WTC11 (cell line): ENCODE results near the gene SP7. TPM values are rescaled to one million over a fixed set of nuclear protein-coding genes. Genes with fewer than 3 reads are reported as not detected.

Experiments used
- ATAC-seq: fragments of 200-7000 bp; cut with Tn5 transposase; 2 replicates; pipeline ENCODE4 v1.10.0; 2021; ENCODE audit warnings: mild to moderate bottlenecking, moderate library complexity
- CTCF ChIA-PET: fragments of 300-600 bp; sonication (Branson Sonifier 250); formaldehyde crosslinking; loops from one replicate; lab custom pipeline; 2021; ENCODE audit warnings: antibody characterized with exemption; lab: Charles Lee
- POLR2A ChIA-PET: fragments of 350-600 bp; sonication (Branson Sonifier 250); formaldehyde crosslinking; loops from one replicate; lab custom pipeline; 2021; ENCODE audit warnings: antibody characterized with exemption; lab: Charles Lee
- DNase-seq: peaks from one replicate; pipeline ENCODE4 v3.0.0; 2021; ENCODE audit warnings: low spot score
- H3K27ac Mint-ChIP-seq: 2 replicates; pipeline ENCODE4 v1.8.0; 2021; ENCODE audit warnings: mixed read lengths
- H3K27me3 Mint-ChIP-seq: 2 replicates; pipeline ENCODE4 v1.8.0; 2021; ENCODE audit warnings: low read depth, mild to moderate bottlenecking, moderate library complexity, mixed read lengths
- H3K36me3 Mint-ChIP-seq: 2 replicates; pipeline ENCODE4 v1.8.0; 2021; ENCODE audit warnings: mixed read lengths
- H3K4me1 Mint-ChIP-seq: 2 replicates; pipeline ENCODE4 v1.8.0; 2022; ENCODE audit warnings: mixed read lengths
- H3K4me3 Mint-ChIP-seq: 2 replicates; pipeline ENCODE4 v1.8.0; 2021; ENCODE audit warnings: mild to moderate bottlenecking, moderate library complexity, mixed read lengths
- H3K9me3 Mint-ChIP-seq: 2 replicates; pipeline ENCODE4 v1.8.0; 2021; ENCODE audit warnings: mixed read lengths
- ATF2 ChIP-seq: sonication (generic); formaldehyde crosslinking; IDR thresholded peaks from 2 replicates; pipeline ENCODE4 v1.8.1; 2022; ENCODE audit warnings: low read depth, missing genetic modification reagents, borderline replicate concordance
- CREM ChIP-seq: sonication (generic); formaldehyde crosslinking; IDR thresholded peaks from 2 replicates; pipeline ENCODE4 v1.8.1; 2022; ENCODE audit warnings: mild to moderate bottlenecking, missing genetic modification reagents, moderate library complexity
- E2F1 ChIP-seq: sonication (generic); formaldehyde crosslinking; IDR thresholded peaks from 2 replicates; pipeline ENCODE4 v1.8.0; 2022; ENCODE audit warnings: mild to moderate bottlenecking, missing genetic modification reagents
- ETV6 ChIP-seq: sonication (generic); formaldehyde crosslinking; IDR thresholded peaks from 2 replicates; pipeline ENCODE4 v1.8.1; 2022; ENCODE audit warnings: mild to moderate bottlenecking, missing genetic modification reagents
- GABPB1 ChIP-seq: sonication (generic); formaldehyde crosslinking; IDR thresholded peaks from 2 replicates; pipeline ENCODE4 v1.8.1; 2023; ENCODE audit warnings: mild to moderate bottlenecking, missing genetic modification reagents
- IRF2 ChIP-seq: sonication (generic); formaldehyde crosslinking; IDR thresholded peaks from 2 replicates; pipeline ENCODE4 v1.8.0; 2022; ENCODE audit warnings: low read depth, missing genetic modification reagents, borderline replicate concordance
- JAZF1 ChIP-seq: fragments of 250-450 bp; sonication (Bioruptor Pico); IDR thresholded peaks from 2 replicates; pipeline ENCODE4 v1.9.0; 2021; ENCODE audit warnings: moderate library complexity, mild to moderate bottlenecking, inconsistent platforms
- NFE2L1 ChIP-seq: sonication (generic); formaldehyde crosslinking; IDR thresholded peaks from 2 replicates; pipeline ENCODE4 v1.8.1; 2023; ENCODE audit warnings: missing genetic modification reagents
- OVOL2 ChIP-seq: fragments of 250-450 bp; sonication (Bioruptor Pico); IDR thresholded peaks from 2 replicates; pipeline ENCODE4 v1.9.0; 2021; ENCODE audit warnings: mild to moderate bottlenecking, borderline replicate concordance
- RORB ChIP-seq: fragments of 250-450 bp; sonication (Bioruptor Pico); IDR thresholded peaks from 2 replicates; pipeline ENCODE4 v1.9.0; 2021; ENCODE audit warnings: mild to moderate bottlenecking
- SMAD3 ChIP-seq: sonication (generic); formaldehyde crosslinking; IDR thresholded peaks from 2 replicates; pipeline ENCODE4 v1.8.0; 2022; ENCODE audit warnings: missing genetic modification reagents, mild to moderate bottlenecking, borderline replicate concordance
- TCF7 ChIP-seq: sonication (generic); formaldehyde crosslinking; IDR thresholded peaks from 2 replicates; pipeline ENCODE4 v1.8.0; 2022; ENCODE audit warnings: mild to moderate bottlenecking, low read depth, missing genetic modification reagents, moderate library complexity
- TEAD1 ChIP-seq: sonication (generic); formaldehyde crosslinking; IDR thresholded peaks from 2 replicates; pipeline ENCODE4 v1.8.0; 2022; ENCODE audit warnings: mild to moderate bottlenecking, missing genetic modification reagents
- TEAD4 ChIP-seq: sonication (generic); formaldehyde crosslinking; IDR thresholded peaks from 2 replicates; pipeline ENCODE4 v1.8.0; 2022; ENCODE audit warnings: mild to moderate bottlenecking, missing genetic modification reagents
- ZBTB21 ChIP-seq: sonication (generic); formaldehyde crosslinking; IDR thresholded peaks from 2 replicates; pipeline ENCODE4 v1.8.1; 2023; ENCODE audit warnings: mild to moderate bottlenecking, missing genetic modification reagents, borderline replicate concordance
- ZNF121 ChIP-seq: sonication (generic); formaldehyde crosslinking; IDR thresholded peaks from 2 replicates; pipeline ENCODE4 v1.8.0; 2023; ENCODE audit warnings: missing genetic modification reagents
- ZNF138 ChIP-seq: sonication (generic); formaldehyde crosslinking; conservative IDR thresholded peaks from 2 replicates; pipeline ENCODE4 v1.8.1; 2022; ENCODE audit warnings: mild to moderate bottlenecking, moderate library complexity, missing genetic modification reagents
- ZNF263 ChIP-seq: sonication (generic); formaldehyde crosslinking; IDR thresholded peaks from 2 replicates; pipeline ENCODE4 v1.8.1; 2022; ENCODE audit warnings: low read depth, mild to moderate bottlenecking, moderate library complexity, missing genetic modification reagents
- ZNF671 ChIP-seq: fragments of 250-450 bp; sonication (Bioruptor Pico); IDR thresholded peaks from 2 replicates; pipeline ENCODE4 v1.8.0; 2021; ENCODE audit warnings: mild to moderate bottlenecking
- ZSCAN18 ChIP-seq: fragments of 250-450 bp; sonication (Bioruptor Pico); IDR thresholded peaks from 2 replicates; pipeline ENCODE4 v2.1.2; 2022; ENCODE audit warnings: mild to moderate bottlenecking, moderate library complexity
- total RNA-seq: library from RNA; stranded (reverse); gene quantifications from 3 replicates; pipeline ENCODE4 v1.2.3, GENCODE V29; 2021
- TF ChIP-seq, protein P1 (sequence below): fragments of 250-450 bp; sonication (Bioruptor Pico); IDR thresholded peaks from 2 replicates; pipeline ENCODE4 v1.9.0; 2021; ENCODE audit warnings: mild to moderate bottlenecking
- TF ChIP-seq, protein P2 (sequence below): sonication (generic); formaldehyde crosslinking; IDR thresholded peaks from 2 replicates; pipeline ENCODE4 v1.8.1; 2023; ENCODE audit warnings: mild to moderate bottlenecking, missing genetic modification reagents
- TF ChIP-seq, protein P3 (sequence below): sonication (generic); formaldehyde crosslinking; IDR thresholded peaks from 2 replicates; pipeline ENCODE4 v1.8.0; 2022; ENCODE audit warnings: missing genetic modification reagents
- TF ChIP-seq, protein P4 (sequence below): sonication (generic); formaldehyde crosslinking; IDR thresholded peaks from 2 replicates; pipeline ENCODE4 v1.8.0; 2022; ENCODE audit warnings: mild to moderate bottlenecking, missing genetic modification reagents

SP7 gene
- total RNA-seq, 1 experiment from 2014 or later, result 0.09 TPM

DNA sequence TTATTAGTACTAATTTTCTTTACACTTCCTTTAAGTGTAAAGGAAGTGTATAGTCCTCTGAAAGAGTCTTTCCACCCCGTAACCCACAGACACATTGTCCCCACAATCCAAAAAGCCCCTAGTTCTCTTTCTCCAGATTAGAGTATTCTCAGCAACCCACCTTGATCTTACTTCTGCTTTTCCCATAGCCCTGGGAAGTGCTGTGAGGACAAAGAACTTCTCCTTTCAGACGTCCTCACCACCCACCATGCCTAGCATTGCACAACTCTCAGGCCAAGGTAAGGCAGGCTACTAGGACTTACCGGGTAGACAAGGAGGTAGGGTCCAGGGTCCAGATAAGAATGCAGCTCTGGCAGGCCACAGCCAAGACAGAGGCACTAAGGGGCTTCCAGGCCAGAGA, 22.2 kb downstream of the SP7 start:
- H3K9me3 Mint-ChIP-seq, result no peaks in the 10 kb centered on the region
- no peak for DNase-seq
- ChIA-PET CTCF (interaction anchor here (0.9 kb wide), 1 partner anchor 116 kb away, joined by 4 read pairs; no protein-coding TSS in a partner anchor), POLR2A (no interaction called here)
- H3K27ac Mint-ChIP-seq, result no peak overlapping the region
- ATAC-seq, result no peak
- H3K4me3 Mint-ChIP-seq, result no peak overlapping the region
- TF ChIP-seq GABPB1 (CRISPR knock-in tag), result no peak
- no peak for TF ChIP-seq JAZF1 (CRISPR knock-in tag)
- no peak for TF ChIP-seq ATF2 (CRISPR knock-in tag)
- no peak for TF ChIP-seq ZNF138 (CRISPR knock-in tag)
- TF ChIP-seq TCF7 (CRISPR knock-in tag), result no peak
- TF ChIP-seq, protein P1, sequence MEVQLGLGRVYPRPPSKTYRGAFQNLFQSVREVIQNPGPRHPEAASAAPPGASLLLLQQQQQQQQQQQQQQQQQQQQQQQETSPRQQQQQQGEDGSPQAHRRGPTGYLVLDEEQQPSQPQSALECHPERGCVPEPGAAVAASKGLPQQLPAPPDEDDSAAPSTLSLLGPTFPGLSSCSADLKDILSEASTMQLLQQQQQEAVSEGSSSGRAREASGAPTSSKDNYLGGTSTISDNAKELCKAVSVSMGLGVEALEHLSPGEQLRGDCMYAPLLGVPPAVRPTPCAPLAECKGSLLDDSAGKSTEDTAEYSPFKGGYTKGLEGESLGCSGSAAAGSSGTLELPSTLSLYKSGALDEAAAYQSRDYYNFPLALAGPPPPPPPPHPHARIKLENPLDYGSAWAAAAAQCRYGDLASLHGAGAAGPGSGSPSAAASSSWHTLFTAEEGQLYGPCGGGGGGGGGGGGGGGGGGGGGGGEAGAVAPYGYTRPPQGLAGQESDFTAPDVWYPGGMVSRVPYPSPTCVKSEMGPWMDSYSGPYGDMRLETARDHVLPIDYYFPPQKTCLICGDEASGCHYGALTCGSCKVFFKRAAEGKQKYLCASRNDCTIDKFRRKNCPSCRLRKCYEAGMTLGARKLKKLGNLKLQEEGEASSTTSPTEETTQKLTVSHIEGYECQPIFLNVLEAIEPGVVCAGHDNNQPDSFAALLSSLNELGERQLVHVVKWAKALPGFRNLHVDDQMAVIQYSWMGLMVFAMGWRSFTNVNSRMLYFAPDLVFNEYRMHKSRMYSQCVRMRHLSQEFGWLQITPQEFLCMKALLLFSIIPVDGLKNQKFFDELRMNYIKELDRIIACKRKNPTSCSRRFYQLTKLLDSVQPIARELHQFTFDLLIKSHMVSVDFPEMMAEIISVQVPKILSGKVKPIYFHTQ (CRISPR knock-in tag), result no peak
- TF ChIP-seq TEAD4 (CRISPR knock-in tag), result no peak
- no peak for TF ChIP-seq ZSCAN18 (CRISPR knock-in tag)
- TF ChIP-seq TEAD1, result no peak
- no peak for TF ChIP-seq SMAD3 (CRISPR knock-in tag)
- TF ChIP-seq, protein P2, sequence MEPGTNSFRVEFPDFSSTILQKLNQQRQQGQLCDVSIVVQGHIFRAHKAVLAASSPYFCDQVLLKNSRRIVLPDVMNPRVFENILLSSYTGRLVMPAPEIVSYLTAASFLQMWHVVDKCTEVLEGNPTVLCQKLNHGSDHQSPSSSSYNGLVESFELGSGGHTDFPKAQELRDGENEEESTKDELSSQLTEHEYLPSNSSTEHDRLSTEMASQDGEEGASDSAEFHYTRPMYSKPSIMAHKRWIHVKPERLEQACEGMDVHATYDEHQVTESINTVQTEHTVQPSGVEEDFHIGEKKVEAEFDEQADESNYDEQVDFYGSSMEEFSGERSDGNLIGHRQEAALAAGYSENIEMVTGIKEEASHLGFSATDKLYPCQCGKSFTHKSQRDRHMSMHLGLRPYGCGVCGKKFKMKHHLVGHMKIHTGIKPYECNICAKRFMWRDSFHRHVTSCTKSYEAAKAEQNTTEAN, result no peak
- no peak for TF ChIP-seq ZNF671 (CRISPR knock-in tag)
- peaks cover 41% of the 10 kb centered on the region for H3K36me3 Mint-ChIP-seq
- H3K4me1 Mint-ChIP-seq, result no peaks in the 10 kb centered on the region
- no peaks in the 10 kb centered on the region for H3K27me3 Mint-ChIP-seq

DNA sequence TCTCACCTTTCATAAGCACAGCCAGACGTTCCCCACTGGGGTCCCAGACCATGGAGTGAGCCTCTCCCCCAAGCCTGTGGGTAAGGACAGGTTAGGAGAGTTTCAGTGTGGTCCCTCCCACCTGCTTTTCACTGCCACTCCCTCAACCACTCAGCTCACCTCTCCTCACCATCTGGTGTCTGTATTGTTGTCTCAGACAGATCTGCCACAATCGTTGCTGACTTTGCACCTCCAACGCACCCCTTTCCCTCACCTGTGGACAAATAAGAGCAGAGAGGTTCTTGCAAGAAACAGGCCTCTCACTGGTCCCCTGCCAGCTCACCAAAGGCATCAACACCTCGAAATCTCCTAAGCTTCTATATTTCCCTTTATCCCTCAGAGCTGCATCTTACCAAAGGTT, 27.9 kb downstream of the SP7 start:
- no peaks in the 10 kb centered on the region for H3K4me1 Mint-ChIP-seq
- no peak overlapping the region for H3K4me3 Mint-ChIP-seq
- no peak overlapping the region for H3K27ac Mint-ChIP-seq
- H3K36me3 Mint-ChIP-seq, result peaks cover 34% of the 10 kb centered on the region
- TF ChIP-seq CREM (CRISPR knock-in tag) (no peak), ZNF121 (CRISPR knock-in tag) (no peak), ZNF263 (CRISPR knock-in tag) (no peak), OVOL2 (CRISPR knock-in tag) (no peak), ZBTB21 (CRISPR knock-in tag) (no peak), TCF7 (CRISPR knock-in tag) (no peak), TEAD4 (CRISPR knock-in tag) (no peak), IRF2 (CRISPR knock-in tag) (no peak), E2F1 (no peak), ETV6 (CRISPR knock-in tag) (no peak), NFE2L1 (CRISPR knock-in tag) (no peak), RORB (CRISPR knock-in tag) (no peak)
- TF ChIP-seq, protein P3, sequence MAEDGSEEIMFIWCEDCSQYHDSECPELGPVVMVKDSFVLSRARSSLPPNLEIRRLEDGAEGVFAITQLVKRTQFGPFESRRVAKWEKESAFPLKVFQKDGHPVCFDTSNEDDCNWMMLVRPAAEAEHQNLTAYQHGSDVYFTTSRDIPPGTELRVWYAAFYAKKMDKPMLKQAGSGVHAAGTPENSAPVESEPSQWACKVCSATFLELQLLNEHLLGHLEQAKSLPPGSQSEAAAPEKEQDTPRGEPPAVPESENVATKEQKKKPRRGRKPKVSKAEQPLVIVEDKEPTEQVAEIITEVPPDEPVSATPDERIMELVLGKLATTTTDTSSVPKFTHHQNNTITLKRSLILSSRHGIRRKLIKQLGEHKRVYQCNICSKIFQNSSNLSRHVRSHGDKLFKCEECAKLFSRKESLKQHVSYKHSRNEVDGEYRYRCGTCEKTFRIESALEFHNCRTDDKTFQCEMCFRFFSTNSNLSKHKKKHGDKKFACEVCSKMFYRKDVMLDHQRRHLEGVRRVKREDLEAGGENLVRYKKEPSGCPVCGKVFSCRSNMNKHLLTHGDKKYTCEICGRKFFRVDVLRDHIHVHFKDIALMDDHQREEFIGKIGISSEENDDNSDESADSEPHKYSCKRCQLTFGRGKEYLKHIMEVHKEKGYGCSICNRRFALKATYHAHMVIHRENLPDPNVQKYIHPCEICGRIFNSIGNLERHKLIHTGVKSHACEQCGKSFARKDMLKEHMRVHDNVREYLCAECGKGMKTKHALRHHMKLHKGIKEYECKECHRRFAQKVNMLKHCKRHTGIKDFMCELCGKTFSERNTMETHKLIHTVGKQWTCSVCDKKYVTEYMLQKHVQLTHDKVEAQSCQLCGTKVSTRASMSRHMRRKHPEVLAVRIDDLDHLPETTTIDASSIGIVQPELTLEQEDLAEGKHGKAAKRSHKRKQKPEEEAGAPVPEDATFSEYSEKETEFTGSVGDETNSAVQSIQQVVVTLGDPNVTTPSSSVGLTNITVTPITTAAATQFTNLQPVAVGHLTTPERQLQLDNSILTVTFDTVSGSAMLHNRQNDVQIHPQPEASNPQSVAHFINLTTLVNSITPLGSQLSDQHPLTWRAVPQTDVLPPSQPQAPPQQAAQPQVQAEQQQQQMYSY (CRISPR knock-in tag), result no peak
- TF ChIP-seq, protein P4, sequence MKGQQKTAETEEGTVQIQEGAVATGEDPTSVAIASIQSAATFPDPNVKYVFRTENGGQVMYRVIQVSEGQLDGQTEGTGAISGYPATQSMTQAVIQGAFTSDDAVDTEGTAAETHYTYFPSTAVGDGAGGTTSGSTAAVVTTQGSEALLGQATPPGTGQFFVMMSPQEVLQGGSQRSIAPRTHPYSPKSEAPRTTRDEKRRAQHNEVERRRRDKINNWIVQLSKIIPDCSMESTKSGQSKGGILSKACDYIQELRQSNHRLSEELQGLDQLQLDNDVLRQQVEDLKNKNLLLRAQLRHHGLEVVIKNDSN (CRISPR knock-in tag), result no peak
- TF ChIP-seq, all 79 proteins: peak for 0
- DNase-seq (no peak), ATAC-seq (no peak)
- Mint-ChIP-seq H3K9me3 (no peaks in the 10 kb centered on the region), H3K27me3 (no peaks in the 10 kb centered on the region)
- CTCF ChIA-PET, result interaction anchor here (0.7 to 5.4 kb wide), 4 partner anchors 9 to 95 kb away, joined by 3 to 34 read pairs (median 3); partner anchors contain the start of genes AAAS, MYG1 and PFDN5
- POLR2A ChIA-PET, result no interaction called here
